ENCODE data around the gene CREB5.
A peak's percentile ranks its signal among the peaks of the same experiment; 100 is the strongest.

The CREB5 gene

GRCh38 chr7:28516390-28517172 is 104.3 kb downstream of the CREB5 start:
- peak; percentile 26 for DNase-seq (ENCODE audit: low spot score)

- DNase-seq (ENCODE audit: low spot score), result no peak
These were observed 104.9 kb downstream of the CREB5 start for GRCh38 chr7:28517206-28517605.

- DNase-seq (ENCODE audit: low spot score), result no peak
These were observed 105.3 kb downstream of the CREB5 start for GRCh38 chr7:28517606-28518005.

- DNase-seq (ENCODE audit: low spot score), result no peak
These were observed 108.0 kb downstream of the CREB5 start for GRCh38 chr7:28520074-28521015.

GRCh38 chr7:28524978-28525377 is 112.7 kb downstream of the CREB5 start:
- no peak for DNase-seq (ENCODE audit: low spot score)

- peak; percentile 67 for DNase-seq (ENCODE audit: low spot score)
These were observed 116.6 kb downstream of the CREB5 start for GRCh38 chr7:28528899-28529298.

GRCh38 chr7:28529755-28530154 is 117.4 kb downstream of the CREB5 start:
- no peak for DNase-seq (ENCODE audit: low spot score)

GRCh38 chr7:28530175-28530802 is 118.0 kb downstream of the CREB5 start:
- no peak for DNase-seq (ENCODE audit: low spot score)

- no peak for DNase-seq (ENCODE audit: low spot score)
These were observed 118.5 kb downstream of the CREB5 start for GRCh38 chr7:28530803-28531175.

- DNase-seq (ENCODE audit: low spot score), result no peak
These were observed 119.0 kb downstream of the CREB5 start for GRCh38 chr7:28531291-28531690.

- no peak for DNase-seq (ENCODE audit: low spot score)
These were observed 119.9 kb downstream of the CREB5 start for GRCh38 chr7:28532181-28532580.

GRCh38 chr7:28533267-28533666 is 120.9 kb downstream of the CREB5 start:
- DNase-seq (ENCODE audit: low spot score), result no peak

- DNase-seq (ENCODE audit: low spot score), result peak; percentile 19
These were observed 121.6 kb downstream of the CREB5 start for GRCh38 chr7:28533731-28534531.

- DNase-seq (ENCODE audit: low spot score), result peak; percentile 46
These were observed 123.9 kb downstream of the CREB5 start for GRCh38 chr7:28536259-28536658.

GRCh38 chr7:28539289-28539981 is 127.1 kb downstream of the CREB5 start:
- no peak for DNase-seq (ENCODE audit: low spot score)

GRCh38 chr7:28542410-28542809 is 130.1 kb downstream of the CREB5 start:
- DNase-seq (ENCODE audit: low spot score), result no peak

- DNase-seq (ENCODE audit: low spot score), result no peak
These were observed 132.3 kb downstream of the CREB5 start for GRCh38 chr7:28544453-28545117.

- no peak for DNase-seq (ENCODE audit: low spot score)
These were observed 133.7 kb downstream of the CREB5 start for GRCh38 chr7:28546067-28546466.

GRCh38 chr7:28547115-28547514 is 134.8 kb downstream of the CREB5 start:
- no peak for DNase-seq (ENCODE audit: low spot score)

- DNase-seq (ENCODE audit: low spot score), result no peak
These were observed 136.1 kb downstream of the CREB5 start for GRCh38 chr7:28548416-28548815.

GRCh38 chr7:28549998-28550397 is 137.7 kb downstream of the CREB5 start:
- DNase-seq (ENCODE audit: low spot score), result no peak

All from AG20443 (cell line).